ENCODE measurements around the gene SLC18B1. TPM values are rescaled to one million over a fixed set of nuclear protein-coding genes. Genes with fewer than 3 reads are reported as not detected.
A peak's percentile ranks its signal among the peaks of the same experiment; 100 is the strongest.

SLC18B1 gene
- total and polyA plus RNA-seq, 10 of the 15 experiments (the other 5 are each of a cell fraction or from before 2014, with no cell fraction given) = 3.5 to 11.8 (median 7.1) TPM

DNA sequence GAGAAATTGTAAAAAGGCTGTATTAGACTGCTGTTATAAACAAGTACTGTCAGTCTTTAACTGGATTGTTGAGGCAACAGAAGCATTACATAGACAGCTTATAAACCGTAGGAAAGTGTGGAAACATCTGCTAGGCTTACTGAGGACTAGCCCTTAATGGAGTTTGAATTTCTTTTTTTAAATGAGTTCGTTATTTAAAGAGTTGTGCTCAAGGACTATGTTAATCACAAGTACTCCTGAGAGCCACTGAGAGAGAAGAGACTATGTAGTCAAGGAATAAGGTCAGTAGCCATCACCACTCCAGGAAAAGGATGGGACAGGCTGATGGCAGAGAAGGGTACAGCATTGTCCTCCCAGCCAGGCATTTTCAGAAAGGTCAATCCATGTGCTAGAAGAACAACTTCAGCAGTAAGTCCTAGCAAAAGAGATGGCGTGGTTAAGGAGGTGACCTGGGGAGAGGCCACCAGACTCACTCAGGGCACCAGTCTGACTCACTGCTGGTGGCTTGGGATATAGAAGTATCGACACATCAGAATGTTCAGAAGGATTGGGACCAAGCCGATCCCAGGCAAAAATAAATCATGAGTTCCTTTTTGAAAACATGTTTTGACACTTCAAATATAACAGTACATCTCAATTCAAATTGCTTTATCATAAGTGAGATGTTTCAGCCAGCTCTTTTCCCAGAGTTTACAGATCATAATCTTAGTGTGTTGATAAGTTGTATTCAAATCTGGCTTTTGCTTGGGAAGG lies 22.4 kb upstream of the SLC18B1 start (continued):
- TF ChIP-seq EGR1 (IDR thresholded peaks at IDR 0.05; ENCODE audit: borderline replicate concordance in 1 of 2, low read depth in 2 of 2, low read length in 2 of 2) (no peak), BACH1 (IDR thresholded peaks at IDR 0.05; ENCODE audit: borderline replicate concordance) (no peak), NFIC (IDR thresholded peaks at IDR 0.05; ENCODE audit: low read depth, low read length) (peak; percentile 12; the same call in 1 of the 2 replicates), ZBTB4 (CRISPR knock-in tag; IDR thresholded peaks at IDR 0.05) (no peak)

DNA sequence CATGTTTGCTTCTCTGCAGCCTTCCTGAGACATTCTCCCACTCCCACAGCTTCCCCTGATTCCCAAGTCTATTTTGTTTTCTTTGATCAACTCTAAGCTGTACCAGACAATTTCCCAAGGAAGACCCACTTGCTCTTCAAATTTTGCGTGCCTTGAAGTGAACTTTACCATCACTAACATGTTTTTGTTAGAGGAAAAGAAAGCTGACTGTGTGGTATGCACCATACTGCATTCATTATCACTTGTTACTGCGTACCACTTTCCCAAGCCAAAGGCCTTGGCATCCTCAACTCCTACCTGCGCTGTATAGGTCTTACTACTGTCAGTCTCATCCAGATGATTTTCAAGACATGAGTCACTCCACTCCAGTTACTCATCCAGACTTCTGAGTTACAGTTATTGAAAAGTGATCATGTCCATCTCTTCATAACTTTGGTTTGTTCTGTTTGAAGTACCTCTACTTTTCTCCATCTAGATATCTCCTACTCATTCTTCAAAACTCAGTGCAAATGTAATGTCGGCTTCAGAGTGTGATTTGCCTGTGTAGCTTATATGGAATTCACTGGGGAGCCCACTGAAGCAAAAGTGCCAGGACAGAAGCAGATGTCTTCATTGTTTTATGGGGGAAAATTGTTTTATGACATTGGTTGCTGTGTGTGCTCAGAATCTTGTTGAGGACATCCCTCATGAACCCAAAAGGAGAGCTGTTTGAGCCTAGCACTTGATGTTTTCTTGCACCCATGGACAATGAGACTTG lies 21.1 kb upstream of the SLC18B1 start:
- intact Hi-C loops (cut with micrococcal nuclease; ENCODE audit: unreplicated experiment) (loop anchor here (10.0 kb wide), 1 partner anchor 365 kb away; no protein-coding TSS in a partner anchor), in situ Hi-C loops (cut with MboI) (no loop called here)
- POLR2A ChIA-PET = no interaction called here
- H3K4me3 ChIP-seq = no peak overlapping the region
- H3K9ac ChIP-seq (ENCODE audit: control insufficient read depth, insufficient read depth, low read length) = no peak overlapping the region
- ATAC-seq (peak; percentile 4), DNase-seq (ENCODE audit: low read depth, low spot score) (no peak), FAIRE-seq (no peak)
- no peaks in the 10 kb centered on the region for H3K9me3 ChIP-seq (replicated peaks; ENCODE audit: control insufficient read depth, insufficient read depth, low read length)
- peaks cover 7 to 14% of the 10 kb centered on the region in 2 experiments for H3K36me3 ChIP-seq (ENCODE audit: control insufficient read depth in 2 of 2, insufficient read depth in 2 of 2, low read length in 1 of 2)
- peaks cover 23% of the 10 kb centered on the region for H3K79me2 ChIP-seq (ENCODE audit: control insufficient read depth, insufficient read depth, low read length)
- peaks cover 5% of the 10 kb centered on the region; the same call in 1 of the 2 replicates for H4K20me1 ChIP-seq (ENCODE audit: control insufficient read depth, insufficient read depth)
- CTCF ChIA-PET = interaction anchor here (0.8 to 1.7 kb wide), 4 partner anchors 13 to 151 kb away, joined by 3 to 5 read pairs (median 3); no protein-coding TSS in a partner anchor
- no peaks in the 10 kb centered on the region for H3K4me1 ChIP-seq (ENCODE audit: control insufficient read depth, insufficient read depth, low read length)
- WGBS (ENCODE audit: insufficient coverage, insufficient replicate concordance, low lambda C conversion rate, missing lambda C conversion rate) = 63% methylated on average over 4 of the region's 4 CpGs
- H3K27ac ChIP-seq (ENCODE audit: control insufficient read depth, insufficient read depth) = no peak overlapping the region
- BruUV-seq (replicated peaks) = no TSS peak
- SMC1A ChIA-PET (ENCODE audit: uncharacterized antibody, unreplicated experiment) = no interaction called here
- RAD21 ChIA-PET (ENCODE audit: unreplicated experiment) = no interaction called here
- no peak for TF ChIP-seq MEF2A (IDR thresholded peaks at IDR 0.05; ENCODE audit: insufficient read depth, low read depth, low read length)
- peak; percentile 42; the same call in 1 of the 2 replicates for TF ChIP-seq ATF2 (IDR thresholded peaks at IDR 0.05; ENCODE audit: low read length)
- TF ChIP-seq MTA3 (IDR thresholded peaks at IDR 0.05; ENCODE audit: borderline replicate concordance, low read length) = peak; percentile 88
- peak; percentile 12; the same call in 1 of the 2 replicates for TF ChIP-seq POLR2A (IDR thresholded peaks at IDR 0.05; ENCODE audit: low read depth, low read length)
- no peak for TF ChIP-seq CHD4 (IDR thresholded peaks at IDR 0.05)
- TF ChIP-seq ZBED1 (IDR thresholded peaks at IDR 0.05; ENCODE audit: borderline replicate concordance) = peak; percentile 80
- no peak for TF ChIP-seq EP300 (IDR thresholded peaks at IDR 0.05; ENCODE audit: borderline replicate concordance in 1 of 2, control insufficient read depth in 1 of 2, low read depth in 2 of 2, low read length in 2 of 2)
- no peaks in the 10 kb centered on the region for H3K27me3 ChIP-seq (replicated peaks in 1 of 2; ENCODE audit: control insufficient read depth in 2 of 2, insufficient read depth in 2 of 2, low read length in 1 of 2)
- H2AFZ ChIP-seq (ENCODE audit: control insufficient read depth, low read depth, low read length) = no peak overlapping the region
- H3K4me2 ChIP-seq (ENCODE audit: control insufficient read depth, insufficient read depth) = no peak overlapping the region

Data from GM12878 (cell line).